ENCODE results near the gene SGCD. TPM values are rescaled to one million over a fixed set of nuclear protein-coding genes. Genes with fewer than 3 reads are reported as not detected.

SGCD gene
- total and polyA plus RNA-seq, 4 experiments from 2014 or later = not detected

- CTCF ChIA-PET (ENCODE audit: partially characterized antibody) = no interaction called here
- H3K36me3 ChIP-seq (ENCODE audit: insufficient read depth, low read length) = no peaks in the 10 kb centered on the region
- no peak for DNase-seq
- H3K9me3 ChIP-seq (ENCODE audit: control insufficient read depth in 1 of 2, low read length in 2 of 2) = no peaks in the 10 kb centered on the region
- no peaks in the 10 kb centered on the region for H3K27me3 ChIP-seq (ENCODE audit: insufficient read depth, low read length)
- no peaks in the 10 kb centered on the region for H3K4me1 ChIP-seq (ENCODE audit: insufficient read depth, low read length)
- no peaks in the 10 kb centered on the region for H3K4me1 Mint-ChIP-seq
- peaks cover 0 to 4% (median 0%) of the 10 kb centered on the region in 8 donors for H3K9me3 Mint-ChIP-seq
- H3K27me3 Mint-ChIP-seq = peaks cover 5 to 7% of the 10 kb centered on the region in 2 donors
- intact Hi-C loops (cut with micrococcal nuclease) = no loop called here
- no peak overlapping the region for H3K27ac ChIP-seq (ENCODE audit: low read depth, low read length)
- no peak overlapping the region for H3K4me3 ChIP-seq (ENCODE audit: low read length in 2 of 2)
- POLR2A ChIA-PET (ENCODE audit: partially characterized antibody) = no interaction called here
- H3K36me3 Mint-ChIP-seq = no peaks in the 10 kb centered on the region
- no peak overlapping the region for H3K4me3 Mint-ChIP-seq
- no peak overlapping the region for H3K27ac Mint-ChIP-seq
Observed at GRCh38 chr5:156411185-156411613, 84.2 kb downstream of the SGCD start.

GRCh38 chr5:156411957-156412356, 85.0 kb downstream of the SGCD start:
- no peaks in the 10 kb centered on the region for H3K9me3 ChIP-seq (ENCODE audit: control insufficient read depth in 1 of 2, low read length in 2 of 2)
- Mint-ChIP-seq H3K27ac (no peak overlapping the region), H3K36me3 (no peaks in the 10 kb centered on the region), H3K27me3 (peaks cover 5 to 8% of the 10 kb centered on the region in 2 donors), H3K4me1 (no peaks in the 10 kb centered on the region), H3K4me3 (no peak overlapping the region), H3K9me3 (peaks cover 0 to 4% (median 0%) of the 10 kb centered on the region in 8 donors)
- no peak overlapping the region for H3K27ac ChIP-seq (ENCODE audit: low read depth, low read length)
- no peak overlapping the region for H3K4me3 ChIP-seq (ENCODE audit: low read length in 2 of 2)
- H3K4me1 ChIP-seq (ENCODE audit: insufficient read depth, low read length) = no peaks in the 10 kb centered on the region
- ChIA-PET CTCF (ENCODE audit: partially characterized antibody) (no interaction called here), POLR2A (ENCODE audit: partially characterized antibody) (no interaction called here)
- intact Hi-C loops (cut with micrococcal nuclease) = no loop called here
- no peak for DNase-seq
- no peaks in the 10 kb centered on the region for H3K36me3 ChIP-seq (ENCODE audit: insufficient read depth, low read length)
- no peaks in the 10 kb centered on the region for H3K27me3 ChIP-seq (ENCODE audit: insufficient read depth, low read length)

- H3K27ac Mint-ChIP-seq = no peak overlapping the region
- peaks cover 2 to 6% of the 10 kb centered on the region in 2 donors for H3K27me3 Mint-ChIP-seq
- CTCF ChIA-PET (ENCODE audit: partially characterized antibody) = no interaction called here
- no peak overlapping the region for H3K27ac ChIP-seq (ENCODE audit: low read depth, low read length)
- DNase-seq = no peak
- H3K4me3 ChIP-seq (ENCODE audit: low read length in 2 of 2) = no peak overlapping the region
- POLR2A ChIA-PET (ENCODE audit: partially characterized antibody) = no interaction called here
- no peaks in the 10 kb centered on the region for H3K4me1 ChIP-seq (ENCODE audit: insufficient read depth, low read length)
- no peaks in the 10 kb centered on the region for H3K27me3 ChIP-seq (ENCODE audit: insufficient read depth, low read length)
- H3K9me3 ChIP-seq (ENCODE audit: control insufficient read depth in 1 of 2, low read length in 2 of 2) = no peaks in the 10 kb centered on the region
- intact Hi-C loops (cut with micrococcal nuclease) = no loop called here
- H3K4me1 Mint-ChIP-seq = no peaks in the 10 kb centered on the region
- no peak overlapping the region for H3K4me3 Mint-ChIP-seq
- peaks cover 0 to under 1% (median 0%) of the 10 kb centered on the region in 8 donors for H3K9me3 Mint-ChIP-seq
- H3K36me3 Mint-ChIP-seq = no peaks in the 10 kb centered on the region
- no peaks in the 10 kb centered on the region for H3K36me3 ChIP-seq (ENCODE audit: insufficient read depth, low read length)
Observed at GRCh38 chr5:156414391-156414790, 87.4 kb downstream of the SGCD start.

- POLR2A ChIA-PET (ENCODE audit: partially characterized antibody) = no interaction called here
Observed at GRCh38 chr5:156419661-156420060, 92.7 kb downstream of the SGCD start.

GRCh38 chr5:156420665-156421064, 93.7 kb downstream of the SGCD start:
- no peak overlapping the region for H3K27ac ChIP-seq (ENCODE audit: low read depth, low read length)
- no peak overlapping the region for H3K4me3 Mint-ChIP-seq
- no peak for DNase-seq
- intact Hi-C loops (cut with micrococcal nuclease) = no loop called here
- H3K27me3 ChIP-seq (ENCODE audit: insufficient read depth, low read length) = no peaks in the 10 kb centered on the region
- peaks cover 0 to 2% (median 0%) of the 10 kb centered on the region in 8 donors for H3K9me3 Mint-ChIP-seq
- H3K27me3 Mint-ChIP-seq = peaks cover 0 to 6% of the 10 kb centered on the region in 2 donors
- ChIA-PET CTCF (ENCODE audit: partially characterized antibody) (no interaction called here), POLR2A (ENCODE audit: partially characterized antibody) (no interaction called here)
- H3K27ac Mint-ChIP-seq = no peak overlapping the region
- no peaks in the 10 kb centered on the region for H3K36me3 Mint-ChIP-seq
- no peaks in the 10 kb centered on the region for H3K4me1 ChIP-seq (ENCODE audit: insufficient read depth, low read length)
- H3K4me1 Mint-ChIP-seq = no peaks in the 10 kb centered on the region
- no peaks in the 10 kb centered on the region for H3K36me3 ChIP-seq (ENCODE audit: insufficient read depth, low read length)
- no peaks in the 10 kb centered on the region for H3K9me3 ChIP-seq (ENCODE audit: control insufficient read depth in 1 of 2, low read length in 2 of 2)
- H3K4me3 ChIP-seq (ENCODE audit: low read length in 2 of 2) = no peak overlapping the region

More at GRCh38 chr5:156419661-156420060, 92.7 kb downstream of the SGCD start:
- Histone ChIP-seq H3K27me3 (ENCODE audit: insufficient read depth, low read length) (no peaks in the 10 kb centered on the region), H3K27ac (ENCODE audit: low read depth, low read length) (no peak overlapping the region), H3K36me3 (ENCODE audit: insufficient read depth, low read length) (no peaks in the 10 kb centered on the region), H3K4me3 (ENCODE audit: low read length in 2 of 2) (no peak overlapping the region), H3K4me1 (ENCODE audit: insufficient read depth, low read length) (no peaks in the 10 kb centered on the region), H3K9me3 (ENCODE audit: control insufficient read depth in 1 of 2, low read length in 2 of 2) (no peaks in the 10 kb centered on the region)
- intact Hi-C loops (cut with micrococcal nuclease) = no loop called here
- Mint-ChIP-seq H3K27ac (no peak overlapping the region), H3K9me3 (peaks cover 0 to 2% (median 0%) of the 10 kb centered on the region in 8 donors), H3K4me3 (no peak overlapping the region), H3K27me3 (peaks cover 0 to 8% of the 10 kb centered on the region in 2 donors), H3K4me1 (no peaks in the 10 kb centered on the region), H3K36me3 (no peaks in the 10 kb centered on the region)
- no peak for DNase-seq
- CTCF ChIA-PET (ENCODE audit: partially characterized antibody) = no interaction called here

GRCh38 chr5:156421798-156422197, 94.8 kb downstream of the SGCD start:
- Histone ChIP-seq H3K27me3 (ENCODE audit: insufficient read depth, low read length) (no peaks in the 10 kb centered on the region), H3K4me1 (ENCODE audit: insufficient read depth, low read length) (no peaks in the 10 kb centered on the region), H3K9me3 (ENCODE audit: control insufficient read depth in 1 of 2, low read length in 2 of 2) (no peaks in the 10 kb centered on the region), H3K27ac (ENCODE audit: low read depth, low read length) (no peak overlapping the region), H3K36me3 (ENCODE audit: insufficient read depth, low read length) (no peaks in the 10 kb centered on the region), H3K4me3 (ENCODE audit: low read length in 2 of 2) (no peak overlapping the region)
- Mint-ChIP-seq H3K9me3 (peaks cover 0 to 2% (median 0%) of the 10 kb centered on the region in 8 donors), H3K27ac (no peak overlapping the region), H3K4me3 (no peak overlapping the region), H3K27me3 (peaks cover 0 to 4% of the 10 kb centered on the region in 2 donors), H3K36me3 (no peaks in the 10 kb centered on the region), H3K4me1 (no peaks in the 10 kb centered on the region)
- intact Hi-C loops (cut with micrococcal nuclease) = no loop called here
- DNase-seq = no peak
- ChIA-PET POLR2A (ENCODE audit: partially characterized antibody) (no interaction called here), CTCF (ENCODE audit: partially characterized antibody) (no interaction called here)

- DNase-seq = no peak
- H3K27ac ChIP-seq (ENCODE audit: low read depth, low read length) = no peak overlapping the region
- no peaks in the 10 kb centered on the region for H3K4me1 ChIP-seq (ENCODE audit: insufficient read depth, low read length)
- no peak overlapping the region for H3K4me3 ChIP-seq (ENCODE audit: low read length in 2 of 2)
- POLR2A ChIA-PET (ENCODE audit: partially characterized antibody) = no interaction called here
- Mint-ChIP-seq H3K36me3 (no peaks in the 10 kb centered on the region), H3K27me3 (peaks cover 0 to 4% of the 10 kb centered on the region in 2 donors), H3K4me3 (no peak overlapping the region), H3K9me3 (peaks cover 0 to 2% (median 0%) of the 10 kb centered on the region in 8 donors), H3K27ac (no peak overlapping the region), H3K4me1 (no peaks in the 10 kb centered on the region)
- CTCF ChIA-PET (ENCODE audit: partially characterized antibody) = no interaction called here
- H3K36me3 ChIP-seq (ENCODE audit: insufficient read depth, low read length) = no peaks in the 10 kb centered on the region
- H3K9me3 ChIP-seq (ENCODE audit: control insufficient read depth in 1 of 2, low read length in 2 of 2) = no peaks in the 10 kb centered on the region
- no peaks in the 10 kb centered on the region for H3K27me3 ChIP-seq (ENCODE audit: insufficient read depth, low read length)
- intact Hi-C loops (cut with micrococcal nuclease) = no loop called here
Observed at GRCh38 chr5:156423597-156423996, 96.6 kb downstream of the SGCD start.

GRCh38 chr5:156427315-156427714, 100.4 kb downstream of the SGCD start:
- POLR2A ChIA-PET (ENCODE audit: partially characterized antibody) = no interaction called here
- CTCF ChIA-PET (ENCODE audit: partially characterized antibody) = no interaction called here
- Mint-ChIP-seq H3K27ac (no peak overlapping the region), H3K36me3 (no peaks in the 10 kb centered on the region), H3K9me3 (peaks cover 0 to 6% (median 0%) of the 10 kb centered on the region in 8 donors), H3K27me3 (peaks cover 7 to 8% of the 10 kb centered on the region in 2 donors), H3K4me3 (no peak overlapping the region), H3K4me1 (no peaks in the 10 kb centered on the region)
- H3K4me3 ChIP-seq (ENCODE audit: low read length in 2 of 2) = no peak overlapping the region
- no peaks in the 10 kb centered on the region for H3K9me3 ChIP-seq (ENCODE audit: control insufficient read depth in 1 of 2, low read length in 2 of 2)
- intact Hi-C loops (cut with micrococcal nuclease) = no loop called here
- no peaks in the 10 kb centered on the region for H3K27me3 ChIP-seq (ENCODE audit: insufficient read depth, low read length)
- H3K36me3 ChIP-seq (ENCODE audit: insufficient read depth, low read length) = no peaks in the 10 kb centered on the region
- H3K27ac ChIP-seq (ENCODE audit: low read depth, low read length) = no peak overlapping the region
- H3K4me1 ChIP-seq (ENCODE audit: insufficient read depth, low read length) = no peaks in the 10 kb centered on the region
- DNase-seq = no peak

All from CD4-positive, alpha-beta memory T cell (primary cell).